ENCODE measurements around the gene LHX6.

The LHX6 gene

DNA sequence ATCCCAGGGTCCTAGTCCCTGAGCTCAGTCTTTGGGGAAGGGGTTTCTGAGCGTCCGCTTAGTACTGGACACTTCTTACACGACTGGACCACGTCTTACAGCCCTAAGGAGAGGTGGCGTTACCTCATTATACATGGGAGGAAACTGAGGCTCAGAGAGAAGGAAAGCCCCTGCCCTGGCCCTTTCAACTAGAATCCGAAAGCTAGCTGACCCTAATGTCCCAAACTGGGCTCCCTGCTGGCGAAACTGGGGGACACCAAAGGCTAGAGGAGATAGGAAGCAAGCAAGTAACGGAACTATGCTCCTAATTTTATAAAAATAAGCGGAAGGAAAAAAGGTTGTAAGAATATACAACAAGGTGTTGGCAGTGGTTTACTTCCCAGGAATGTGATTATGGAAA is 14.2 kb downstream of the LHX6 start:
- DNase-seq, result no peak

DNA sequence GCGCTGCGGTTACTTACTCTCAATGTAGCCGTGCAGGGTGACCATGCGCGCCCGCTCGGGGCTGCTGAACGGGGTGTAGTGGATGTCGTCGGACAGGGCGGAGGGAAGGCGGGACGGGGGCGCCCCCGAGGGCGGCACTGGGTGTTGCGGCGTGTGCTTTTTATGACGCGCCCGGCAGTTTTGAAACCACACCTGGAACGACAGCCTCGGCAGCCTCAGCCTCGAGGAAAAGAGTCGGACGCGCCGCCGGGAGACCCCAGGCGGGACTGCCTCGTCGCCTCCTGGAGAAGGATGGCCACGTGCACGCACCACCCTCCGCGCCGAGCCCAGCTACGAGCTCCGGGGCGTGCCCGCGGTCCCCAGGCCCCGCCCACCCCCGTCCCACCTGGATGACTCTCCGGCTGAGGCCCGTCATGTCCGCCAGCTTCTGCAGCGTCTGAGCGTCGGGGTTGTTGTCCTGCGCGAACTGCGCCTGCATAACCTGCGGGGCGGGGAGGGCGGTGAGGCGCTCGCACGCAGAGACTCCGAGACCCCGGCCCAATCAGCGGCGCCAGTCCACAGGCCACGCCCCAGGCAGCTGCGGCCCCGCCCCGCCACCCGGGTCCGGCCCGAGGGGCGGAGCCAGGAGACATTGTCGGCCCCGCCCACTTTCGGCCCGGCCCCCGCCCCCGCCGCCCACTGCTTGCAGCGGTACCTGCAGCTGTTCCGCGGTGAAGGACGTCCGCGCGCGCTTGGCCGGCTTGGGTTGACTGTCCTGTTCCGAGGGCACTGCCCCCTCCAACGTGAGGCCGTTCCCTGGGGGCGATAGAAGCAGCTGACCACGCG is 15.0 kb downstream of the LHX6 start:
- DNase-seq, result peak; percentile 63

GRCh38 chr9:122213102-122213588 is 15.6 kb downstream of the LHX6 start:
- no peak for DNase-seq

GRCh38 chr9:122212473-122213004 is 16.2 kb downstream of the LHX6 start:
- DNase-seq, result no peak

GRCh38 chr9:122209451-122209850 is 19.3 kb downstream of the LHX6 start:
- DNase-seq, result no peak

- no peak for DNase-seq
Measured at GRCh38 chr9:122207096-122207495, 21.7 kb downstream of the LHX6 start.

DNA sequence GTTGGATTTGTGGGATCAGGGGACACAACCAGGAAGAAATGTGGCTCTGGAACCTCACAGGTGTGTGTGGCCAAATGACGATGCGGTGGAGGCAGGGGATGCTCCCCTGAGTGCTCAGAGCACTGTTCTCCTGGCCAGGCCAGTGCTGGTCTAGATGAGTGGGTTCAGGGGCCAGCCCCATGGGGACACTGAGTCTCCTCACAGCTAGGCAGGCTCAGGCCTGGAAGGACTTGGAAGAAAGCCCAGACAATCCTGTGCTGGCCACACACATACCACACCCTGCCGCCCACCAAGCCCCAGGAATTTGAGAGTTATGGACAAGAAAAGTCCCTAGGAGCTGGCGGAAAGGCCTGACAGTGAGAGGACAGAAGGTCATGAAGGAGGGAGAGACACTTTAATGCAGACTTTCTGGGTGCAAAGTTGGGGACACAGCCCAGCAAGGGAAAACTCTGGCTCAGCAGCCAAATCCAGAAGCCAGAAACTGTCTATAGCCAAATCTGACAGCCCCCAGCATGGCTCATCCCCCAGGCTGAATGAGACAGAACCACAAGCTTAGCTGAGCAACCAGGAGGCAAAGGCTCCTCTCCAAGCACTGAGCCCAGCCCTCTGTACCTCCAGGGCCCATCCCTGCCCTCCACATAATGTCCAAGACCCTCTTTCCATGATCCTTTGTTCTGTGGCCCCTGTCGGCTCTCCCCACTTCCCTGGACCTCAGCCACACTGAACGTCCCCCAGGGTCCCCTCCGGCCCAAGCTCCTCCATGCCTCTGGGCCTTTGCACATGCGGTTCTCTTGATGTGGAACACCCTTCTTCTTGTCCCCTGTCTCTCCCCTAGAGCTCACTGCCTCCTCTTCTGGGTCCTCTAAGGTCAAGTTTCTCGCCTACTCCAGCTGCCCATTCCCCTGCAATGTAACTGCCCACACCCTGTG is 22.4 kb downstream of the LHX6 start:
- no peak for DNase-seq

- DNase-seq, result no peak
Measured at GRCh38 chr9:122205176-122205575, 23.6 kb downstream of the LHX6 start.

GRCh38 chr9:122204491-122204890 is 24.3 kb downstream of the LHX6 start:
- DNase-seq, result no peak

GRCh38 chr9:122204055-122204454 is 24.7 kb downstream of the LHX6 start:
- DNase-seq, result no peak

DNA sequence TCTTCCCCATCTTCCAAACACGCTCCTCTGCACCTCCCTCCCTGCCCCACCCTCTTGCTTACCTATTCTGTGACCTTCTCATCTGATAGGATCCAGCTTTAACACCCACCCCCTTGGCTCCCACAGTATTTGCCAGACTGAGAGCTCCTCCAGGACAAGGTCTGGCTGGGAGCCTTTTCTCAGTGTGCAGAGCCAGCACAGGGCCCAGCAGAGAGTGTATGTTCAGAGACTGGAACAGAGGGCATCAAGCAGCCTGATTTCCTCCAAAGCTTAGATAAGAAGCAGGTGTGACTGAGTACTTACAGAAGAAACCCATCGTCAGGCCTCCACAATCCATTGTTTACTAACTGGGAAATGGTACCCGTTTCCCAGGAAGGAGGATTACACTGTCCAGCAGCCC is 26.6 kb downstream of the LHX6 start:
- no peak for DNase-seq

DNA sequence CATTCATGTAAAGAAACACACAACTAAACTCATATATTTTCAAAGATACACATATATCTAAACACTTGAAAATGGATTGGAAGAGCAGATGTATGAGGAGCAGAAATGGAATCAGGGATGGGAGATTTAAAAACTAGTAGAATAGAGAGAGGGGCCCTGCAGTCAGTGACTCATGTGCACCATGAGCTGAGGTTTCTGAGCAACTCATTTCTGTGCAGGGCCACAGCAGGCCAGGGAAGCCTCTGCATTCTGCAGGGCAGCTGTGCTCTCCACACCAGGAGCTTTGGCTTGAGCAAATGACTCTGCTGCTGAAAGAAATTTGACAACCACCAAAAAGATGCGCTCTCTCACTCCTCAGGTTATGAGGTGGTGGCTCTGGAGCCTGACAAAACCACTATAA is 27.1 kb downstream of the LHX6 start:
- no peak for DNase-seq

DNA sequence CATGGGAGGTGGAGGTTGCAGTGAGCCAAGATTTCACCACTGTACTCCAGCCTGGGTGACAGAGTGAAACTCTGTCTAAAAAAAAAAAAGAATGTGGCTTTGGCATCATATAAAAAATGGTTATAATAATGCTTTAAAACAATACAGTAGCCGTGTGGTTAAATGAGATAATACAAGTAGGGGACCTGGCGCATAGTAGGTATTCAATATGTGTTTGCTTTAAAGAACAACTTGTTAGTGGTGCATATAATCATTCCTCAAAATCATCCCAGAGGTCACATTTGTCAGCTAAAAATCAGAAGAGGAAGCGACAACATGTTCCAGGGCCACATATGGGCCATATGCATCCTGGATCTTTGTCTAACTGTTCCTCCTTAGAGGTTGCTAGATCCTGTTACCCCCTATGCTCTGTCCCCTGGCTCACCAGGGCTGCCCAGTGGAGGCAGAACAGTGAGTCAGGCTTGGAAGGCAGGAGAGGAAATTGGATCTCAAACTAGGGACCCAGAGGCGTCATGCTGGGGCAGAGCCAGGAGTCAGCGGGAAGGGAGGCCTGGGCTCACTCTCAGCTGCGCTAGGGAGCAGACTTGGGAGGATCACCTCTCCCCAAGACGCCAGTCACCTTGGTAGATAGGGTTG is 27.7 kb downstream of the LHX6 start:
- no peak for DNase-seq

DNA sequence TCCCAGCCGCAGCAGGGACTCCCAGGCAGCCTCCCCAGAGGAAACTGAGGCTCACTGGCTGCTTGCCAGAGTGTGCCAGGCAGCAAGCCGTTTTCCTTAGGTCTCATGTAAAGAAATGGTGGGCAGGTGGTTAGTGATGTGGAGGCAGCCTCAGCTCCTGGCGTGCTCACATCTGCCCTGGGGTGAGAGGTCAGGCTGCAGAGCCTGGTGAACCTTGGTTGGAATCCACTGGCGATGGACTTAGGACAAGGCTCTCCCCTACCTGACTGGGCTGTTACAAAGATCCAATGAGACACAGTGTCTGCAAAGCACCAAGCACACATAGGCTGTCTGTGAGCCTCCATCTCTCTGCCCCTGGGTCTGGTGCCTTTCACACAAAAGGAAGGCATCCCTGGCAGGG is 30.9 kb downstream of the LHX6 start:
- DNase-seq, result no peak

- DNase-seq, result no peak
Measured at GRCh38 chr9:122197426-122197825, 31.3 kb downstream of the LHX6 start.

DNA sequence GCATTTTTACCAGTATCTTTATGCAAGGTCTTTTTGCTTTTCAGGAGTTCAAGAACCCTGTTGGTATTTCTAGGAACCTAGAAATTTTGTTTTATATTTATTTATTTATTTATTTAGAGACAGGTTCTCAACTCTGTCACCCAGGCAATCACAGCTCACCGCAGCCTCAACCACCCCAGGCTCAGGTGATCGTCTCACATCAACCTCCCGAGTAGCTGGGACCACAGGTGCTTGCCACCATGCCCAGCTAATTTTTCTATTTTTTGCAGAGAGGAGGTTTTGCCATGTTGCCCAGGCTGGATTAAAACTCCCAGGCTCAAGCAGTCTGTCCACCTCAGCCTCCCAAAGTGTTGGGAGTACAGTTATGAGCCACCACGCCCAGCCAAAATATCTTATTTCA is 32.9 kb downstream of the LHX6 start:
- DNase-seq, result no peak

DNA sequence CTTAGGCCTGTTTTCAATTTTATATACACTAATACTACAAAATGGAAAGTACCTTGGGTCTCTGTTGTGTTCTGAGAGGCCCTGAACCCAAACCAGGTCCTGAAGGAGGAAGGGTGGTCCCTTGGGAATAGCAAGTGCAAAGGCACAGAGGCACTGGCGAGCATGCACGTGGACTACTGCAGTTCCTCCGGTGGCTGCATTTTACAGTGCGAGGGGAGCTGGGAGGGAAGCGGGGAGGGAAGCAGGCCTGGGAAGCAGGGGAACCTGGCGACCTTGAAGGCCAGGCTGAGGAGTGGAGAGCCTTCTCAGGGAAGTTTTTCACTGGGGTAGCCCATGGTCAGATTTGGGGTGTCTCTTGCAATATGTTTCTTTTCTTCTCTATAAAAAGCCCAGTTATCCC is 35.1 kb downstream of the LHX6 start:
- no peak for DNase-seq

GRCh38 chr9:122192914-122193525 is 35.7 kb downstream of the LHX6 start:
- no peak for DNase-seq

- peak; percentile 6 for DNase-seq
Measured at GRCh38 chr9:122192261-122192875, 36.4 kb downstream of the LHX6 start.

- DNase-seq, result no peak
Measured at GRCh38 chr9:122191584-122191983, 37.2 kb downstream of the LHX6 start.

DNA sequence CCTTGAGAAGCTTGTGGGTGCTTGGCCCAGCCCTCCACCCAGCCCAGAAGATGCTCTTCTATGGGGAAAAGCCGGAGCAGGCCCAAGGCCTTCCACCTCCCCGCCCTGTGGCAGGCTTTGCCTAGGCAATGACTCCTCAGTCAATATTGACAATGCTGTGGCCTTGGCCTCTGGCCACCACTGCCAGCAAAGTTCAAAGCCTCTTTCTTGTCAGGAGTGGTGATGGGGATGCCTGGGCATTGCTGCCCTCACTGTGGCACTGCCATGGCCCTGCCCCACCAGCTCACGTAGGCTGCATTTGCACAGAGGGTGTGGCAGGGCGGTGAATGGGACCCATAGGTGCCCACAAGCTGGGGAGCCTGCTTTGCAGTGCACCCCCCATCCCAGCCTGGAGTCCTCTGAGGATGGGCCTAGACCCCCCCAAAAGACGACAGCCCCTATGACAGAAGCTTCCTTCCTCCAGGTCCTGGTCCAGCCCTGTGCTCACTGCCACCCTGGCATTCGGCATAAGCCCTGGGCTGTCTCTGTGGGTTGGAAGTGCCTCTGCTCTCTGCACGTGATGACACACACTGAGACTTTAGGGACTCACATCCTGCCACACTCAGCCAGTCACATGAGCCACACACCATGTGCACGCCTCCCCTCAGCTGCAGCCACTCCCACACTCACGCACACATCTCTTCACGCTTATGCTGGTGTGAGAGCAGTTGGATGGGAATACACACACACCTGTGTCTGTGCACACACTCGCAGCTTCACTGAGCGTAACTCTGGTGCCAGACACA is 38.0 kb downstream of the LHX6 start:
- no peak for DNase-seq
